Transverse colon (tissue), 4 donors: Measurements from ENCODE around the gene ANKRD34A. TPM values are rescaled to one million over a fixed set of nuclear protein-coding genes. Genes with fewer than 3 reads are reported as not detected.
"Not testable (repeated sequence)": the region's sequence is repeated elsewhere in the genome, so short reads cannot be mapped to it uniquely, and the experiment has no call there.

Experiments
- DNase-seq: peaks from one replicate; pipeline ENCODE4 v3.0.0-alpha.2; 2019
- H3K27ac ChIP-seq, 4 donors: fragments of 200-600 bp; sonication (generic); 2 replicates each; pipeline ENCODE4 v1.5.1; 2016 to 2018; ENCODE audit warnings: inconsistent platforms in 4 of 4
- H3K27me3 ChIP-seq: fragments of 200-600 bp; sonication (generic); 2 replicates; pipeline ENCODE4 v1.5.1; 2017; ENCODE audit warnings: inconsistent platforms
- H3K36me3 ChIP-seq, 4 donors: fragments of 200-600 bp; sonication (generic); 2 replicates each; pipeline ENCODE4 v1.5.1; 2017 to 2019; ENCODE audit warnings: inconsistent platforms in 4 of 4
- H3K4me1 ChIP-seq, 4 donors: fragments of 200-600 bp; sonication (generic); 2 replicates each; pipeline ENCODE4 v1.5.1; 2017 to 2020; ENCODE audit warnings: inconsistent platforms in 4 of 4
- H3K4me3 ChIP-seq, 4 donors: fragments of 200-600 bp; sonication (generic); 1 replicate in 1 of 4; 2 replicates in 3 of 4; pipeline versions ENCODE4 v1.5.1 to v1.6.1; 2017 to 2019; ENCODE audit warnings: inconsistent platforms in 4 of 4
- H3K9me3 ChIP-seq, 2 donors: fragments of 200-600 bp; sonication (generic); 2 replicates each; pipeline ENCODE4 v1.5.1; 2017 to 2019; ENCODE audit warnings: inconsistent platforms in 2 of 2
- EP300 ChIP-seq: sonication (generic); formaldehyde crosslinking; IDR thresholded peaks from one replicate; pipeline ENCODE4 v1.6.1; 2017; ENCODE audit warnings: antibody characterized with exemption, low read depth
- POLR2A ChIP-seq: fragments of 450-650 bp; IDR thresholded peaks from one replicate; pipeline ENCODE4 v1.6.1; 2016; ENCODE audit warnings: antibody characterized with exemption, mild to moderate bottlenecking, moderate library complexity
- POLR2AphosphoS5 ChIP-seq, 3 donors: sonication (generic); formaldehyde crosslinking; IDR thresholded peaks; one replicate each; pipeline ENCODE4 v1.6.1; 2016; ENCODE audit warnings: antibody characterized with exemption in 3 of 3
- WGBS, 2 donors: methylation state at CpG; one replicate each; pipeline ENCODE4 v1.1.5; 2018; ENCODE audit warnings: low coverage in 1 of 2; 5-methylcytosine and 5-hydroxymethylcytosine counted together
- in situ Hi-C, 4 donors: fragments of 200-750 bp; cut with MboI; loops; one replicate each; pipeline versions ENCODE4 v1.15.0 to v1.15.1; 2017; ENCODE audit warnings: low sequenced_read_pairs in 3 of 4, low pct_ligation_motif_present in 1 of 4, low pct_unique_long_range_greater_than_20kb in 1 of 4
- intact Hi-C: fragments of 100-400 bp; cut with DNase I; formaldehyde crosslinking; loops from one replicate; pipeline ENCODE4 v1.15.1; 2023; ENCODE audit warnings: low total_unique reads
- total RNA-seq, 4 donors: library from RNA; depleted of rRNA; stranded (reverse); fragments of >200 nt; gene quantifications; one replicate each; pipeline ENCODE4 v1.1.0, GENCODE V29; 2016
- TF ChIP-seq, protein P1 (sequence below), 5 experiments: fragments of 200-600 bp in 3 of 5; fragments of 450-650 bp in 2 of 5; sonication (generic) in 3 of 5; IDR thresholded peaks; 1 replicate in 2 of 5; 2 replicates in 3 of 5; pipeline ENCODE4 v1.5.1; 2016 to 2017; ENCODE audit warnings: antibody characterized with exemption in 5 of 5, inconsistent platforms in 3 of 5, mild to moderate bottlenecking in 2 of 5, moderate library complexity in 1 of 5

The ANKRD34A gene
- total RNA-seq, 4 donors from 2014 or later, result 0.41 to 4.1 (median 0.64) TPM; not detected in 1

DNA sequence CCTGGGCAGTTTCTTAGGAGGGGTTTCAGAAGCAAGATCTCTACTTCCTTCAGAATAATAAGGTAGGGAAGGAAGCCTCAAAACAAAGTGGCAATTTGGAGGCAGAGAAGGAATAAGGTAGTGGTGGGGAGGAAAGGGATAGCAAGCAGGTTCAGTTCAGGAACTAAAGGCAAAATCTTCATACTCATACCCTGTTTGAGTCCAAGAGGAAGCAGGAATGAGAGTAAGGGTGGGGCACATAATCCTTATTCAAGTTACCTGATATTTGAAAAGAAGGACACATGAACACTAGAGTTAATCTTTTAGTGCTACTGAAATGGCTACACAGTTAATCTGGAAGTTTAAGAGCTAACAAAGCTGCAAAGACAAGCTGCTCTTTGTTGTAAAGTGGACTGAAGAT, 28.7 kb downstream of the ANKRD34A start:
- in situ Hi-C loops (no loop called here), intact Hi-C loops (no loop called here)
- no peak for DNase-seq
- H3K4me3 ChIP-seq, result no peak overlapping the region
- no peaks in the 10 kb centered on the region for H3K27me3 ChIP-seq
- H3K4me1 ChIP-seq, result peaks cover 0 to 4% (median 0%) of the 10 kb centered on the region in 4 donors
- TF ChIP-seq POLR2A, result no peak
- TF ChIP-seq POLR2AphosphoS5 (IDR thresholded peaks at IDR 0.05), result no peak
- TF ChIP-seq, protein P1, sequence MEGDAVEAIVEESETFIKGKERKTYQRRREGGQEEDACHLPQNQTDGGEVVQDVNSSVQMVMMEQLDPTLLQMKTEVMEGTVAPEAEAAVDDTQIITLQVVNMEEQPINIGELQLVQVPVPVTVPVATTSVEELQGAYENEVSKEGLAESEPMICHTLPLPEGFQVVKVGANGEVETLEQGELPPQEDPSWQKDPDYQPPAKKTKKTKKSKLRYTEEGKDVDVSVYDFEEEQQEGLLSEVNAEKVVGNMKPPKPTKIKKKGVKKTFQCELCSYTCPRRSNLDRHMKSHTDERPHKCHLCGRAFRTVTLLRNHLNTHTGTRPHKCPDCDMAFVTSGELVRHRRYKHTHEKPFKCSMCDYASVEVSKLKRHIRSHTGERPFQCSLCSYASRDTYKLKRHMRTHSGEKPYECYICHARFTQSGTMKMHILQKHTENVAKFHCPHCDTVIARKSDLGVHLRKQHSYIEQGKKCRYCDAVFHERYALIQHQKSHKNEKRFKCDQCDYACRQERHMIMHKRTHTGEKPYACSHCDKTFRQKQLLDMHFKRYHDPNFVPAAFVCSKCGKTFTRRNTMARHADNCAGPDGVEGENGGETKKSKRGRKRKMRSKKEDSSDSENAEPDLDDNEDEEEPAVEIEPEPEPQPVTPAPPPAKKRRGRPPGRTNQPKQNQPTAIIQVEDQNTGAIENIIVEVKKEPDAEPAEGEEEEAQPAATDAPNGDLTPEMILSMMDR (IDR thresholded peaks at IDR 0.05), result no peak
- TF ChIP-seq EP300, result no peak
- H3K27ac ChIP-seq, result no peak overlapping the region
- H3K9me3 ChIP-seq, result no peaks in the 10 kb centered on the region
- H3K36me3 ChIP-seq, result peaks cover 0 to 4% (median 0%) of the 10 kb centered on the region in 4 donors

DNA sequence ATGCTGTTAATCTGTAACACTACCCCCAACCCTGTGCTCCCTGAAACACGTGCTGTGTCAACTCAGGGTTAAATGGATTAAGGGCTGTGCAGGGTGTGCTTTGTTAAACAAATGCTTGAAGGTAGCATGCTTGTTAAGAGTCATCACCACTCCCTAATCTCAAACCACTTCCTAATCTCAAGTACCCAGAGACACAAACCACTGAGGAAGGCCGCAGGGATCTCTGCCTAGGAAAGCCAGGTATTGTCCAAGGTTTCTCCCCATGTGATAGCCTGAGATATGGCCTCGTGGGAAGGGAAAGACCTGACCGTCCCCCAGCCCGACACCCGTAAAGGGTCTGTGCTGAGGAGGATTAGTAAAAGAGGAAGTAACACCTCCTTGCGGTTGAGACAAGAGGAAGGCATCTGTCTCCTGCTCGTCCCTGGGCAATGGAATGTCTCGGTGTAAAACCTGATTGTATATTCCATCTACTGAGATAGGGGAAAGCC, 31.8 kb downstream of the ANKRD34A start:
- DNase-seq, H3K27me3 ChIP-seq, intact Hi-C loops, H3K36me3 ChIP-seq, H3K4me3 ChIP-seq, H3K9me3 ChIP-seq, in situ Hi-C loops: not testable (repeated sequence)
- WGBS, 2 donors, result 54% methylated on average over 9 of the region's 9 CpGs; no CpG with 5 or more reads in 1 of the 2 donors
- Histone ChIP-seq H3K4me1 (peaks cover 0 to 13% (median 0%) of the 10 kb centered on the region in 4 donors), H3K27ac (peak overlapping the region in 2 of 4 donors; percentile 18 to 48)

DNA sequence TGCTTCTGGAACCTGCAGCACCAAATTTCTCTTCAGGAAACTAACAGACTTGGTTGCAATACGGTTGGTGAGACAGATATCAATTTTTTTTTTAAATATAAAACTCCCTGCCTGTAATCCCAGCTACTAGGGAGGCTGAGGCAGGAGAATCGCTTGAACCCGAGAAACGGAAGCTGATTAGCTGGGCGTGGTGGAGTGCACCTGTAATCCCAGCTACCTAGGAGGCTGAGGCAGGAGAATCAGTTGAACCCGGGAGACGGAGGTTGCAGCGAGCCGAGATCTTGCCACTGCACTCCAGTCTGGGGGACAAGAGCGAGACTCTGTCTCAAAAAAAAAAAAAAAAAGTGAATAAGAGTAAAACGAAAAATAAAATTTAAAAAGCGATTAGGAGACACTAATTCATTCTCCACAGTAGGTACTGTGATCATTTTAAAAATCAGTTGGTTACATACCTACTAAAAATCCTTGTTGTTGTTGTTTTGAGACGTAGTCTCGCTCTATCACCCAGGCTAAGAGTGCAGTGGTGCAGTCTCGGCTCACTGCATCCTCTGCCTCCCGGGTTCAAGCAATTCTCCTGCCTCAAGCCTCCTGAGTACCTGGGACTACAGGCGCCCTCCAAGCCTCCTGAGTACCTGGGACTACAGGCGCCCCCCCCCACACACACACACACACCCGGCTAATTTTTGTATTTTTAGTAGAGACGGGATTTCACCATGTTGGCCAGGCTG, 36.3 kb downstream of the ANKRD34A start:
- in situ Hi-C loops, result no loop called here

DNA sequence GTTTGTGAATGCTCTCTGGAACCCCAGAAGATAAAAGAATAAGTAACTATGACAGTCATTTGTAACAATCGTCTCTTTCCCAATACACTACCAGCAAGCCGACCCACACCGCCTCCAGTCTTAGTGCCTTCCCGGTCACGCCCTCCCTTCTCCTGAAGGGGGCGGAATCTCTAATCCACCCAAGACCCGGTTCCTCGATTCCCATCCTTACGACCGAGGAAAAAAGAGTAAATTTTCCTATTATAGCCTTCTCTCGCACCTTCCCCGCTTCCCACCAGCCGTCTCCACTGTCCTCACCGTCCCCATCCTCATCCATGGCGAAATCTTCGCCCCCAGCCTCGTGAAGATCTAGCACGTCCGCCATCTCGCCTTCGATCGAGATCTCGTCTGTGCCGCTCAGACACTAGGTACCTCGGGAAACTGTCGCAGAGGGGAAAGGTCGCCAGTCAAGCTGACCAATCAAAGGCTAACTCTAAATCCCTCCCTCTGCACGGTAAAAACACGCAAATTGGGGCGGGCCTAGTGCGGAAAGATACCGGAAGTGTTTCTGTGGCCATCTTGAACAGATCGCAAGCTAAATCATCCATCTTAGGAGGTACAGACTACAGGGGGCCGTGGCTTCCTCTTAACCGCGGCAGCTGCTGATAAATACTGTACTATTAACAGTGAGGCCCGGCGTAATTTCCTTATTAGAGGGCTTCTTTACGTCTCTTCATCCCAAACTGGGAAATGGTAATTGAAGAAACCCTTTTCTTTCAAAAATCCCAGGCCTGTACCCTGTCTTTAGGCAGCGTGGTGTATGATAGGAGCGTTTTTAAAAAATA, 37.1 kb downstream of the ANKRD34A start, which contains the start of gene RBM8A:
TSS of gene RBM8A (minus strand) at position 422 of the 824 bp plus-strand sequence. CDS start at position 364, 58 bp downstream.
- intact Hi-C loops, result no loop called here
- whole genome bisulfite sequencing, 2 donors, result 0 to 1% methylated on average over 18 to 41 of the region's 41 CpGs
- Histone ChIP-seq H3K9me3 (no peaks in the 10 kb centered on the region), H3K4me3 (peak within 1 kb of the TSS; percentile 52 to 69 (median 66)), H3K36me3 (peaks cover 0 to 4% (median 0%) of the 10 kb centered on the region in 4 donors), H3K4me1 (peaks cover 8 to 22% (median 10%) of the 10 kb centered on the region in 4 donors), H3K27ac (peak within 1 kb of the TSS; percentile 92 to 96 (median 95)), H3K27me3 (no peaks in the 10 kb centered on the region)
- in situ Hi-C loops, result no loop called here
- TF ChIP-seq POLR2A (peak; percentile 100), POLR2AphosphoS5 (IDR thresholded peaks at IDR 0.05) (peak; percentile 100), EP300 (no peak)
- TF ChIP-seq, protein P1 (IDR thresholded peaks at IDR 0.05), result peak; percentile 64 to 93 (median 74)
- DNase-seq, result peak; percentile 96

More for the DNA sequence above, 36.3 kb downstream of the ANKRD34A start:
- no peaks in the 10 kb centered on the region for H3K9me3 ChIP-seq
- H3K27me3 ChIP-seq, result no peaks in the 10 kb centered on the region
- peaks cover 0 to 4% (median 0%) of the 10 kb centered on the region in 4 donors for H3K36me3 ChIP-seq
- H3K4me1 ChIP-seq, result peaks cover 8 to 23% (median 10%) of the 10 kb centered on the region in 4 donors
- no peak for TF ChIP-seq POLR2AphosphoS5 (IDR thresholded peaks at IDR 0.05)
- TF ChIP-seq POLR2A, result no peak
- TF ChIP-seq, protein P1 (IDR thresholded peaks at IDR 0.05), result no peak
- TF ChIP-seq EP300, result no peak
- peak overlapping the region; percentile 19 to 69 (median 58) for H3K4me3 ChIP-seq
- 48 to 64% methylated on average over 7 to 20 of the region's 20 CpGs for WGBS, 2 donors
- DNase-seq, result peak; percentile 25
- peak overlapping the region; percentile 92 to 96 (median 95) for H3K27ac ChIP-seq
- intact Hi-C loops, result no loop called here
